GM13976 (cell line): ENCODE data around the gene ALDH1L1.

ENCODE experiments used
- DNase-seq: peaks from one replicate; pipeline ENCODE4 v3.0.0; 2012; ENCODE audit warnings: low spot score
- in situ Hi-C: fragments of 300-500 bp; cut with MboI; formaldehyde crosslinking; loops from one replicate; pipeline ENCODE4 v1.12.0; 2022; ENCODE audit warnings: low sequenced_read_pairs, mixed read lengths, inconsistent platforms; ENCODE audit not compliant: unreplicated experiment
- TF ChIP-seq, protein P1 (sequence below): IDR thresholded peaks from 2 replicates; pipeline ENCODE4 v1.5.1; 2012; ENCODE audit warnings: borderline replicate concordance, mild to moderate bottlenecking; ENCODE audit not compliant: insufficient read depth; ENCODE audit errors: extremely low read depth, missing control alignments, control extremely low read depth

Gene ALDH1L1

GRCh38 chr3:126131881-126132750 is 48.3 kb downstream of the ALDH1L1 start:
- in situ Hi-C loops: no loop called here
- TF ChIP-seq, protein P1, sequence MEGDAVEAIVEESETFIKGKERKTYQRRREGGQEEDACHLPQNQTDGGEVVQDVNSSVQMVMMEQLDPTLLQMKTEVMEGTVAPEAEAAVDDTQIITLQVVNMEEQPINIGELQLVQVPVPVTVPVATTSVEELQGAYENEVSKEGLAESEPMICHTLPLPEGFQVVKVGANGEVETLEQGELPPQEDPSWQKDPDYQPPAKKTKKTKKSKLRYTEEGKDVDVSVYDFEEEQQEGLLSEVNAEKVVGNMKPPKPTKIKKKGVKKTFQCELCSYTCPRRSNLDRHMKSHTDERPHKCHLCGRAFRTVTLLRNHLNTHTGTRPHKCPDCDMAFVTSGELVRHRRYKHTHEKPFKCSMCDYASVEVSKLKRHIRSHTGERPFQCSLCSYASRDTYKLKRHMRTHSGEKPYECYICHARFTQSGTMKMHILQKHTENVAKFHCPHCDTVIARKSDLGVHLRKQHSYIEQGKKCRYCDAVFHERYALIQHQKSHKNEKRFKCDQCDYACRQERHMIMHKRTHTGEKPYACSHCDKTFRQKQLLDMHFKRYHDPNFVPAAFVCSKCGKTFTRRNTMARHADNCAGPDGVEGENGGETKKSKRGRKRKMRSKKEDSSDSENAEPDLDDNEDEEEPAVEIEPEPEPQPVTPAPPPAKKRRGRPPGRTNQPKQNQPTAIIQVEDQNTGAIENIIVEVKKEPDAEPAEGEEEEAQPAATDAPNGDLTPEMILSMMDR: no peak
- DNase-seq: no peak

DNA sequence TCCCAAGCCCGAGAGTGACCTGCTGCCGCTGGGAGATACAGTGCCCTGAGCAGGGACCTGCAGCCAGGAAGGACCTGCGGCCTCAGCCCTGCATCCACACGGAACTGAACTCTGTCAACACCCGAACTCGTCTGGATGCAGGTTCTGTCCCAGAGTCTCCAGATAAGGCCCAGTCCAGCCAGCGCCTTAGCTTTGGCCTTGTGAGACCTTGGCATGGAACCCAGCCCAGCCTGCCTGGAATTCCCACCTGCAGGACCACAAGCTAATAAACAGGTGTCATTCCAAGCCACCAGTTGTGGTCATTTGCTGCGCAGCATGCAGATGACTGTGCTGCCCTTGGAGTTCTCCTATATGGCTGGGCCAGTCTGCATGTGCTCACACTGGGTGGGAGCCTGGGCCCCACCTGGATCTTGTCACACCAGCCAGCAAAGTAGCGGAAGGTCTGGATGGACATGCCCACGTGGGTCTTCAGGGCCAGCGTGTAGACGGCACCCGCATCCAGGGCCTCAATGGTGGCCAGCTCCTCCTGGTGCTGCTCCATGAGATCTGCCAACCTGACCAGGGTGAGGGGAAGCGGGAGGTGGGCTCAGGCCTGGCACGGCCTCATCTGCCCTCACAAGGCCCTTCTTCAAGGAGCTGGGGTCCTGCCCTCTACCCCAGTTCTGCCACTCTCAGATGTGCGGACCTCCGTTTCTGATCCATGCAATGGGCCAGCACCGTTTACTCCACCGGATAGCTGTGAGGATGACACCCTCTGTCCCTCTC is 49.2 kb downstream of the ALDH1L1 start:
- DNase-seq: no peak
- TF ChIP-seq, protein P1: no peak
- in situ Hi-C loops: no loop called here

DNA sequence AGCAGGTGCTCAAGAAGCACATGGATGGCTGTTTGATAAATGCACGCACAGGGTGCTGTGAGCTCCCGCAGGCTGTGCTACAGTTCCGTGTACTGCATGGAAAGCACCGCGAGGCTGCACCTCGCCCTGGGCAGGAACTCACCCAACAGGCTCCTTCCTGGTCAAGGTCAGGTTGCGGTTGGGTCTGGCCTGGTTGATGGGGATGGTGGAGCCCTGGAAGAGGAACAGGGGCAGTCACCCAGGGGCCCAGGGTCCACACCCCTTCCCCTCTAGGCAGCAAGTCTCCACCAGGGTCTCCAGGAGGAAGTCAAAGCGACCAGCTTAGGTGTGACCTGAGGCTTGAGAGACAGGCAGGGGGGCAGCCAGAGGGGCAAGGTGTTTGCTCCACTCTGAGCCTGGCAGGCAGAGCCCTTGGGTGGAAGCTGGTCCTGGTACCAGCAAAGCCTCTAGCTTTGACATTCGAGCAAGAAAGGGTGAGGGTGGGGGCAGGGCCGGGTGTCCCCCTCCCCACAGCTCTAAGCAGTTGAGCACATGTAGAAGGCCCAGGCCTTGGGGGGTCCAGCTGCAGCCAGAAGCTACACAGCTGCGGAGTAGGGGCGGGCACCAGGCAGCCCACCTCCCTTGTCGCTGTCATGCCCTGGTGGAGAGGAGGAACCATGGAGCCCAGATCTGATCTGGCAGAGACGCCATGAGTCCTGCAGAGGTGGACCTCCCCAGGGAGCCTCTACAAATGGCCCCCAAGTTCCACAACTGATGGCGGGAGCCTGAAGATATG is 50.1 kb downstream of the ALDH1L1 start:
- DNase-seq: no peak
- in situ Hi-C loops: no loop called here
- TF ChIP-seq, protein P1: no peak

DNA sequence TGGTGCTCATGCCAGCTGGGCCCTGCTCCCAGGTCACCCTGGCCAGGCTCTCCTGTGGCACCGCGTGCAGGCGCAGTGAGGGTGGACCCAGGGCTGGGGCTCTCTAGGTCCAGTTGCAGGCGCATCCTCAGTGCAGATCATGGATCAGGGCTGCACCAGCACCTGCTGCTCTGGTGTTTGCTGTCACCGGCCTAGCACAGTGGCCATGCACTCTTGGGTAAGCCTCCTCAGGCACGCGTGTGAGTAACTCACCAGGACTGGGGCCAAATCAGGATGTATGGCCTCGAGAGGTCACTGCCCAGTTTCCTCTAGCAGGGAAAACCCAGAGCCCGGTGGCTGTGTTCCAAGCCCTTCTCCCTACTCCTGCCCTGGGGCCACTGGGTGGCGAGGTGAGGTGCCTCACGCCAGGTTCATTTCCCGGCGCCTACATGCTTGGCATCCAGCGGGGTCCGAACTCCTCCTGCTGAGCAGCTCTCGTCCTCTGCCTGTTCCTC is 50.9 kb downstream of the ALDH1L1 start:
- in situ Hi-C loops: no loop called here
- TF ChIP-seq, protein P1: no peak
- DNase-seq: no peak

GRCh38 chr3:126128504-126129397 is 51.6 kb downstream of the ALDH1L1 start:
- TF ChIP-seq, protein P1: no peak
- in situ Hi-C loops: no loop called here
- DNase-seq: no peak

- in situ Hi-C loops: no loop called here
- no peak for DNase-seq
- TF ChIP-seq, protein P1: no peak
Measured at GRCh38 chr3:126127904-126128303, 52.5 kb downstream of the ALDH1L1 start.
